ENCODE results near the gene RHBDD2.
"Not testable (repeated sequence)": the region's sequence is repeated elsewhere in the genome, so short reads cannot be mapped to it uniquely, and the experiment has no call there.

Gene RHBDD2

GRCh38 chr7:75835688-75836285 is 43.0 kb upstream of the RHBDD2 start:
- TF ChIP-seq ARNTL (CRISPR knock-in tag; IDR thresholded peaks at IDR 0.05; ENCODE audit: borderline replicate concordance, low read depth) (no peak), OSR1 (CRISPR knock-in tag; IDR thresholded peaks at IDR 0.05) (no peak), TSHZ2 (CRISPR knock-in tag; IDR thresholded peaks at IDR 0.05) (no peak), ISL1 (CRISPR knock-in tag; IDR thresholded peaks at IDR 0.05) (no peak), TCF4 (CRISPR knock-in tag; IDR thresholded peaks at IDR 0.05; ENCODE audit: borderline replicate concordance) (no peak), TOX (CRISPR knock-in tag; IDR thresholded peaks at IDR 0.05; ENCODE audit: borderline replicate concordance) (no peak), SNAI2 (CRISPR knock-in tag; IDR thresholded peaks at IDR 0.05) (no peak), GLIS3 (CRISPR knock-in tag; IDR thresholded peaks at IDR 0.05) (no peak), ZNF565 (CRISPR knock-in tag; conservative IDR thresholded peaks at IDR 0.05; ENCODE audit: low read depth) (no peak), CSRNP3 (CRISPR knock-in tag; IDR thresholded peaks at IDR 0.05) (no peak), BACH2 (CRISPR knock-in tag; IDR thresholded peaks at IDR 0.05; ENCODE audit: borderline replicate concordance) (no peak), ZNF70 (CRISPR knock-in tag; IDR thresholded peaks at IDR 0.05) (no peak), ZFP3 (CRISPR knock-in tag; IDR thresholded peaks at IDR 0.05) (no peak), RARB (CRISPR knock-in tag; IDR thresholded peaks at IDR 0.05) (no peak), ZNF8 (CRISPR knock-in tag; IDR thresholded peaks at IDR 0.05) (no peak), POU6F1 (CRISPR knock-in tag; IDR thresholded peaks at IDR 0.05; ENCODE audit: borderline replicate concordance, low read depth) (no peak)
- no peak for ATAC-seq

- no peak for ATAC-seq
- TF ChIP-seq SNAI2 (CRISPR knock-in tag; IDR thresholded peaks at IDR 0.05) (no peak), ARNTL (CRISPR knock-in tag; IDR thresholded peaks at IDR 0.05; ENCODE audit: borderline replicate concordance, low read depth) (no peak), ZC3H10 (CRISPR knock-in tag; IDR thresholded peaks at IDR 0.05) (no peak), CREB5 (CRISPR knock-in tag; IDR thresholded peaks at IDR 0.05; ENCODE audit: low read depth) (no peak), ESRRG (CRISPR knock-in tag; IDR thresholded peaks at IDR 0.05) (no peak), CSRNP3 (CRISPR knock-in tag; IDR thresholded peaks at IDR 0.05) (no peak), ZNF8 (CRISPR knock-in tag; IDR thresholded peaks at IDR 0.05) (no peak), ZNF70 (CRISPR knock-in tag; IDR thresholded peaks at IDR 0.05) (no peak), TCF4 (CRISPR knock-in tag; IDR thresholded peaks at IDR 0.05; ENCODE audit: borderline replicate concordance) (no peak), PPARA (CRISPR knock-in tag; IDR thresholded peaks at IDR 0.05; ENCODE audit: borderline replicate concordance) (no peak), ISL1 (CRISPR knock-in tag; IDR thresholded peaks at IDR 0.05) (no peak), ZFP30 (CRISPR knock-in tag; IDR thresholded peaks at IDR 0.05) (no peak), CSDC2 (CRISPR knock-in tag; IDR thresholded peaks at IDR 0.05) (no peak)
Observed at GRCh38 chr7:75836798-75837197, 42.0 kb upstream of the RHBDD2 start.

- ATAC-seq, result not testable (repeated sequence)
Observed at GRCh38 chr7:75838281-75838930, 40.4 kb upstream of the RHBDD2 start.

Measured in SK-N-SH treated with all-trans-retinoic acid at 6 μM for 48 hours (cell line).